HG02973 (cell line): ENCODE measurements around the gene VAX1.
"Not testable (repeated sequence)": the region's sequence is repeated elsewhere in the genome, so short reads cannot be mapped to it uniquely, and the experiment has no call there.

Experiments
- ATAC-seq: cut with Tn5 transposase; IDR thresholded peaks from one replicate; pipeline ENCODE4 v1.9.1; 2021; ENCODE audit warnings: moderate library complexity; ENCODE audit not compliant: unreplicated experiment

The VAX1 gene

GRCh38 chr10:117084421-117085246 lies 53.4 kb downstream of the VAX1 start:
- not testable (repeated sequence) for ATAC-seq
